Astrocyte of the cerebellum (primary cell): ENCODE measurements around the gene MAPT.

ENCODE experiments used
- DNase-seq: peaks from one replicate; pipeline ENCODE4 v3.0.0-alpha.2; 2011; ENCODE audit warnings: low read depth
- H3K4me3 ChIP-seq: 2 replicates; pipeline ENCODE4 v1.5.1; 2011; ENCODE audit warnings: mild to moderate bottlenecking, low read depth, low read length, moderate library complexity
- CTCF ChIP-seq: IDR thresholded peaks from 2 replicates; pipeline ENCODE4 v1.5.1; 2012; ENCODE audit warnings: low read length, low read depth, moderate library complexity, mild to moderate bottlenecking; ENCODE audit errors: missing control alignments
- in situ Hi-C: cut with HindIII; loops from 2 replicates; pipeline ENCODE4 v1.10.0; 2017; ENCODE audit warnings: low sequenced_read_pairs

Gene MAPT

DNA sequence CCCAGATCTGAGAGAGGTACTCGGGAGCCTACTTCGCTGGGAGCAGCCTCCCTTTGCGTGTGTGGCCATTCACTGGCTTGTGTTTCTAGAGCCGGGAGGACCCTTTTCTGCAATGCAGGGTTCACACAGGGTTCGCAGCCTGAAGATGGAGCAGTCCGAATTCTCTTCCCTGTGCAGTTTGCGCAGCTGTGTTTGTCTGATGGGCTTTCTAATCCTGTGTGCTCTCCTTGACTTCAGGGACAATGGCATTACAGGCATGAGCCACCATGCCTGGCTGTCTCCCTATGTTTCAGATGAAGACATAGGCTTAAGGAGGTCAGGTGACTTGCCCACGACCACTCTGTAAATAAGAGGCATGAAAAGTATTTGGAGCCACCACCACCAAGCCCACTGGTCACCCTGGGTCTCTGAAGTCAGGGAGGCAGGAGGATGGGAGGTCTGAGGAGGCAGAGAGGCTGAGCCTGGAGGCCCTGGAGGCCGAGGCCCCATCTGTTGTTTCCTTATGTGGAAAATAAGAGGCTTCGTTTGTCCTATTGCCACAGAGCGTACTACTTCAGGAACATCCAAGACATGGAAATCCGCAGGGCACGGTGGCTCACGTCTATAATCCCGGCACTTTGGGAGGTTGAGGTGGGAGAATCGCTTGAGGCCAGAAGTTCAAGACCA, 99.7 kb downstream of the MAPT start:
- no peak overlapping the region for H3K4me3 ChIP-seq
- in situ Hi-C loops = no loop called here

DNA sequence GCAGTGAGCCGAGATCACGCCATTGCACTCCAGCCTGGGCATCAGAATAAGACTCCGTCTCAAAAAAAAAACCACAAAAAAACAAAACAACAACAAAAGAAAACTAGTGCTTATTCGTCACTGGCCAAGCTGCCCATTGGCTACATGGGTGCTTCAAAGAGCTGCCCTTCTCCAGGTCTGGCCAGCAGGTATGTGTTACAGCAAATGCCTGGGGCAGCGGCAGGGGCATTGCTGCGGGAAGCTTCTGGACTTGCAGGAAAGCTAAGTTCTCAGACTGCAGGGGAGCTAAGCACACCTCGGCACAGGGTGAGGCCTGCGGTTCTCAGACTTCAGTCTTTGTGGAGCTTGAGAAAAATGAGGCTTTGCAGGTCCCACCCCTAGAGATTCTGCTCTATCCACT, 100.6 kb downstream of the MAPT start:
- no peak for TF ChIP-seq CTCF
- in situ Hi-C loops = loop anchor here (5.0 kb wide), 1 partner anchor 72 kb away; no protein-coding TSS in a partner anchor
- H3K4me3 ChIP-seq = no peak overlapping the region
- DNase-seq = no peak

More for the DNA sequence above, 99.7 kb downstream of the MAPT start:
- no peak for DNase-seq
- no peak for TF ChIP-seq CTCF

- no peak for DNase-seq
- TF ChIP-seq CTCF = no peak
- no peak overlapping the region for H3K4me3 ChIP-seq
- in situ Hi-C loops = loop anchor here (5.0 kb wide), 1 partner anchor 72 kb away; no protein-coding TSS in a partner anchor
Measured at GRCh38 chr17:45995627-45996270, 101.4 kb downstream of the MAPT start.

DNA sequence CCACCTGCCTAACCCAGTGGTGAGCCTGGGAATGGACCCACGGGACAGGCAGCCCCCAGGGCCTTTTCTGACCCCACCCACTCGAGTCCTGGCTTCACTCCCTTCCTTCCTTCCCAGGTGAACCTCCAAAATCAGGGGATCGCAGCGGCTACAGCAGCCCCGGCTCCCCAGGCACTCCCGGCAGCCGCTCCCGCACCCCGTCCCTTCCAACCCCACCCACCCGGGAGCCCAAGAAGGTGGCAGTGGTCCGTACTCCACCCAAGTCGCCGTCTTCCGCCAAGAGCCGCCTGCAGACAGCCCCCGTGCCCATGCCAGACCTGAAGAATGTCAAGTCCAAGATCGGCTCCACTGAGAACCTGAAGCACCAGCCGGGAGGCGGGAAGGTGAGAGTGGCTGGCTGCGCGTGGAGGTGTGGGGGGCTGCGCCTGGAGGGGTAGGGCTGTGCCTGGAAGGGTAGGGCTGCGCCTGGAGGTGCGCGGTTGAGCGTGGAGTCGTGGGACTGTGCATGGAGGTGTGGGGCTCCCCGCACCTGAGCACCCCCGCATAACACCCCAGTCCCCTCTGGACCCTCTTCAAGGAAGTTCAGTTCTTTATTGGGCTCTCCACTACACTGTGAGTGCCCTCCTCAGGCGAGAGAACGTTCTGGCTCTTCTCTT, 102.1 kb downstream of the MAPT start:
- in situ Hi-C loops = loop anchor here (5.0 kb wide), 1 partner anchor 71 kb away; no protein-coding TSS in a partner anchor
- DNase-seq = no peak
- H3K4me3 ChIP-seq = no peak overlapping the region

DNA sequence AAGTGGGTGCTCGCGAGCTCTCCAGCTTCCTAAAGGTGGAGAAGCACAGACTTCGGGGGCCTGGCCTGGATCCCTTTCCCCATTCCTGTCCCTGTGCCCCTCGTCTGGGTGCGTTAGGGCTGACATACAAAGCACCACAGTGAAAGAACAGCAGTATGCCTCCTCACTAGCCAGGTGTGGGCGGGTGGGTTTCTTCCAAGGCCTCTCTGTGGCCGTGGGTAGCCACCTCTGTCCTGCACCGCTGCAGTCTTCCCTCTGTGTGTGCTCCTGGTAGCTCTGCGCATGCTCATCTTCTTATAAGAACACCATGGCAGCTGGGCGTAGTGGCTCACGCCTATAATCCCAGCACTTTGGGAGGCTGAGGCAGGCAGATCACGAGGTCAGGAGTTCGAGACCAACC, 102.8 kb downstream of the MAPT start:
- no peak overlapping the region for H3K4me3 ChIP-seq
- no peak for DNase-seq
- no peak for TF ChIP-seq CTCF
- in situ Hi-C loops = loop anchor here (5.0 kb wide), 1 partner anchor 70 kb away; no protein-coding TSS in a partner anchor

More for the DNA sequence above, 102.1 kb downstream of the MAPT start:
- TF ChIP-seq CTCF = no peak

DNA sequence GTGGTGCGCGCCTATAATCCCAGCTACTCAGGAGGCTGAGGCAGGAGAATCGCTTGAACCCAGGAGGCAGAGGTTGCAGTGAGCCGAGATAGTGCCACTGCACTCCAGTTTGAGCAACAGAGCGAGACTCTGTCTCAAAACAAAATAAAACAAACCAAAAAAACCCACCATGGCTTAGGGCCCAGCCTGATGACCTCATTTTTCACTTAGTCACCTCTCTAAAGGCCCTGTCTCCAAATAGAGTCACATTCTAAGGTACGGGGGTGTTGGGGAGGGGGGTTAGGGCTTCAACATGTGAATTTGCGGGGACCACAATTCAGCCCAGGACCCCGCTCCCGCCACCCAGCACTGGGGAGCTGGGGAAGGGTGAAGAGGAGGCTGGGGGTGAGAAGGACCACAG, 103.3 kb downstream of the MAPT start:
- DNase-seq = no peak
- no peak for TF ChIP-seq CTCF
- in situ Hi-C loops = loop anchor here (5.0 kb wide), 1 partner anchor 70 kb away; no protein-coding TSS in a partner anchor
- no peak overlapping the region for H3K4me3 ChIP-seq
